ENCODE measurements around the gene AFAP1.

GRCh38 chr4:7781366-7781765, 158.3 kb downstream of the AFAP1 start:
- TF ChIP-seq CTCF (IDR thresholded peaks at IDR 0.05) (no peak), EP300 (IDR thresholded peaks at IDR 0.05) (no peak)
